ENCODE results near the gene JARID2.
A peak's percentile ranks its signal among the peaks of the same experiment; 100 is the strongest.

JARID2 gene

DNA sequence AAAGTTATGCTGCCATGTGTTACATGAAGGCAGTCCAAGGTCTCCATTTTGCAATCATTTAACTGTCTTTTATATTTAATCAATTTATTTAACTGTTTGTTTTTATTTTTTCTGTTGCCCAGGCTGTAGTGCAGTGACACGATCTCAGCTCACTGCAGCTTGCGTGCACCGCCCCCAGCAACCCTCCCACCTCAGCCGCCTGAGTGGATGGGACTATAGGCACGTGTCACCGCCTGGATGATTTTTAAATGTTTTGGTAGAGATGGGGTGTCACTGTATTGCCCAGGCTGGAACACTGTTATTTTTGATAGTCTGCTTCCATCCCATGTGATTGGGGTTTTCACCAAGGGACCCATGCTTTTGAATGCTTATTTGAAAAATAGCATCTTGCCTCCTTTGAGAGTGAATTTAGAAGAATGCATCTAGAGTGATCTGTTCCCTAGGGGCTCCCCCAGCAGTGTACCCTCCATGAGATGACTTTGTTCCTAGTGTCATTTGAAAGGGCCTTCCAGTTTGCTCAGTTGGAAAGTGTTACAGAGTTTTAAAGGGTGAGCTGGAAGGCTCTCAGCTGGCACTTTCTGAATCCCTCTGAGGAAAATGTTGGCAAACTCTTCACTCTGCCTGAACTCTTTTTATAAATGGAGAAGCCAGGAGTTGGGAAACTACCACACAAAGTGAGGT, 143.4 kb downstream of the JARID2 start:
- no peak overlapping the region for H3K4me3 Mint-ChIP-seq

DNA sequence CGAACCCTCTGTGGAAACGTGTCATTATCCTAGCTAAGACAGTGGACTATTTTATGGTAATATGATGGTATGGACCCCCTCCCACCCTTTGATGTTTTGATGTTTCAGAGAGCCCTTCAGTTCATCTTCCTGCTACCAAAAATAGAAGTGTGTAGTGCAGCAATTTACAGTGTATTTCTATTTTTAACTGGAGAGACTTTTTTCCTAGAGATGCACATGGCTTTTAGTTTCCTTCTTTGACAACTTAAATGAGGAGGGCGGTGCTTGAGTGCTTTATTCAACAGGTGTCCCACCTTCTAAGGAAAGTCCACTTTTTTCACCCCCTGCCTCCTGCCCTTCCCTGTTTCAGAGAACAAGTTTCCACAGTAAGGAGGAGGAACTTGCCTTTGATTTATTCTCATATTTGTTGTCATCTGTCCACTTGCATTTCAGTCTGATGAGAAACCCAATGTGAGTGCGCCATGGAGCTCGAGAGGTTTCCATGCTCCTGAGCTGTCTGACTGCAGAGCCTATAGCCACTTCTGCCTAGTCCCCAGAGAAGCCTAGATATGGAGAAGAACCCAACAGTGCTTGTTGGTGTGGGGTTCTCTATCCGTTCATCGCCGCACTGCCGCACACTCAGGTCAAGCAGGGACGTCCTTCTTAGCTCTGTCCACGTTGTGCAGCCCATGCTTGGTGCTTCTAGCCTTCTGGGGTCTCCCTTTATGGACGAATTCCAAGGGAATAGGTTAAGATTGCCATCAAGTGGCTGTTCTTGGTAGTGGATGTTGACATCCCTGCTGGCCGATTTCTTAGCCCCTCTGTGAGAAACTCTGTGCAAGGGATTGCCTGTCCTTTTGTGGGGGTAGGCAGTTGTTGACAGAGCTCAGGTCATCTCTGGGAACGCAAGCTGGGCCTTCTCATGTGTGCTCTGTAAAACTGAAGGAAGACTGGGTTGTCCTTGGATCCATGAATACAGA, 144.2 kb downstream of the JARID2 start:
- ATAC-seq (replicated peaks) = no peak
- Mint-ChIP-seq H3K36me3 (ENCODE audit: insufficient read depth) (peaks cover 5% of the 10 kb centered on the region), H3K27ac (no peak overlapping the region), H3K4me1 (ENCODE audit: low read depth in 2 of 2) (peaks cover 47 to 64% of the 10 kb centered on the region in 2 donors), H3K27me3 (no peaks in the 10 kb centered on the region), H3K4me3 (no peak overlapping the region), H3K9me3 (no peaks in the 10 kb centered on the region)
- DNase-seq = peak in 1 of 3 experiments; percentile 15

More for the DNA sequence above, 143.4 kb downstream of the JARID2 start:
- Mint-ChIP-seq H3K9me3 (no peaks in the 10 kb centered on the region), H3K36me3 (ENCODE audit: insufficient read depth) (peaks cover 2% of the 10 kb centered on the region), H3K27ac (peak overlapping the region in 1 of 2 donors; percentile 36), H3K27me3 (no peaks in the 10 kb centered on the region), H3K4me1 (ENCODE audit: low read depth in 2 of 2) (peaks cover 48 to 61% of the 10 kb centered on the region in 2 donors)
- no peak for DNase-seq
- no peak for ATAC-seq (replicated peaks)

- H3K27ac Mint-ChIP-seq = peak overlapping the region; percentile 13 to 78
- DNase-seq (no peak), ATAC-seq (replicated peaks) (no peak)
- no peaks in the 10 kb centered on the region for H3K9me3 Mint-ChIP-seq
- peaks cover 5% of the 10 kb centered on the region for H3K36me3 Mint-ChIP-seq (ENCODE audit: insufficient read depth)
- H3K27me3 Mint-ChIP-seq = no peaks in the 10 kb centered on the region
- peaks cover 41 to 62% of the 10 kb centered on the region in 2 donors for H3K4me1 Mint-ChIP-seq (ENCODE audit: low read depth in 2 of 2)
- no peak overlapping the region for H3K4me3 Mint-ChIP-seq
These were observed 145.6 kb downstream of the JARID2 start for GRCh38 chr6:15391500-15391899.

- Mint-ChIP-seq H3K36me3 (ENCODE audit: insufficient read depth) (peaks cover 5% of the 10 kb centered on the region), H3K4me3 (no peak overlapping the region), H3K4me1 (ENCODE audit: low read depth in 2 of 2) (peaks cover 35 to 57% of the 10 kb centered on the region in 2 donors), H3K27me3 (no peaks in the 10 kb centered on the region), H3K27ac (peak overlapping the region in 1 of 2 donors; percentile 78), H3K9me3 (no peaks in the 10 kb centered on the region)
- ATAC-seq (replicated peaks) (no peak), DNase-seq (no peak)
These were observed 146.3 kb downstream of the JARID2 start for GRCh38 chr6:15392182-15392581.

DNA sequence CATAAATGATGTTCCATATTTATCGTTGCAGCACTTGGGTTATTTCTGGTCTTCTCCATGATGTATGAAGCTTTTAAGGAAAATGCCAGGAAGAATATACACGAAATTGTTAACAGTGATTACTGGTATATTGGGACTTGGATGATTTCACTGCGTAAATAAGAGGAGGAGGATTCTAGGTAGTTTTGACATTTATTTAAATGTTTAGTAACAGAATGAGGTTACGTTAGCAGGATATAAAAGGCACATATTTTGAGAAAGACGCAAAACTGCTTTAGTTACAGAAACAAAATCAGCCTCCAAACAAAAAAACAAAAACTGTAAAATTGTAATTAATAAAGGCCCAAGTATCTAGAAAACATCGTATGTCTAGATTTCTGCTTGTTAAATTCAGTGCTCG, 147.7 kb downstream of the JARID2 start:
- DNase-seq = no peak
- no peak overlapping the region for H3K4me3 Mint-ChIP-seq
- H3K4me1 Mint-ChIP-seq (ENCODE audit: low read depth in 2 of 2) = peaks cover 31 to 58% of the 10 kb centered on the region in 2 donors
- no peaks in the 10 kb centered on the region for H3K27me3 Mint-ChIP-seq
- ATAC-seq (replicated peaks) = no peak
- no peak overlapping the region for H3K27ac Mint-ChIP-seq
- peaks cover 5% of the 10 kb centered on the region for H3K36me3 Mint-ChIP-seq (ENCODE audit: insufficient read depth)
- no peaks in the 10 kb centered on the region for H3K9me3 Mint-ChIP-seq

DNA sequence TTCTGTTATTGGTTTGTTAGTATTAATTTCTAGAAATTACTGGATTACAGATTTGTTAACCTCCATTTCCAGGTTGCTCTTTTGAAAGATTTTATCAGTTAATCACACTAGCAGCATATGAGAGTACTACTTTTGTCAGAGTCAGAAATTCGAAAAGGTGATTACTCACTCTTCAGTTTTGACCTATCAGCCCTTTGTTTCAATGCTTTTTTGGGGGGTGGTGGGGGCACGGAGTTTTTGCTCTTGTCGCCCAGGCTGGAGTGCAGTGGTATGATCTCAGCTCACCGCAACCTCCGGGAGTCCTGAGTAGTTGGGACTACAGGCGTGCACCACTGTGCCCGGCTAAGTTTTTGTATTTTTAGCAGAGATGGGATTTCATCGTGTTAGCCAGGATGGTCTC, 149.2 kb downstream of the JARID2 start:
- DNase-seq (no peak), ATAC-seq (replicated peaks) (no peak)
- Mint-ChIP-seq H3K27me3 (no peaks in the 10 kb centered on the region), H3K4me3 (no peak overlapping the region), H3K27ac (no peak overlapping the region), H3K36me3 (ENCODE audit: insufficient read depth) (peaks cover 8% of the 10 kb centered on the region), H3K9me3 (no peaks in the 10 kb centered on the region), H3K4me1 (ENCODE audit: low read depth in 2 of 2) (peaks cover 36 to 59% of the 10 kb centered on the region in 2 donors)

DNA sequence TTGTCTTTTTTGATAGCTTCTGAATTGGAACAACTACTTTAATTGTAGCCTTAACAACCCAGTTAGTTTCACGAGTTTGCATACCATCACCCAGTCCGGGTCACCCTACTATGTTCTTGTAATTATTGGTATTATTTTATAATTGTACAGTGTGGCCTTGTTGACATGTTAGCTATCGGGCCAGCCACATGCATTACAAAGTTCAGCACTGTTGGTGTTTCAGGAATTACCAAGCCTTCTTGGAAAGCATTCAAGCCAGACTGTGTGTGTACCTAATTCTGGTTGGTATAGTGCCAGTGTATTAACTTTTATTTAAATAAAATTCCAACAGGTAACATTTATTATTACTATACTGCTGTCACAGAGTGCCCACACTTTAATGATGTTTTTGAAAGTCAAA, 150.9 kb downstream of the JARID2 start:
- ATAC-seq (replicated peaks) (no peak), DNase-seq (no peak)
- Mint-ChIP-seq H3K9me3 (no peaks in the 10 kb centered on the region), H3K27ac (no peak overlapping the region), H3K4me1 (ENCODE audit: low read depth in 2 of 2) (peaks cover 34 to 56% of the 10 kb centered on the region in 2 donors), H3K27me3 (no peaks in the 10 kb centered on the region), H3K4me3 (no peak overlapping the region), H3K36me3 (ENCODE audit: insufficient read depth) (peaks cover 8% of the 10 kb centered on the region)

DNA sequence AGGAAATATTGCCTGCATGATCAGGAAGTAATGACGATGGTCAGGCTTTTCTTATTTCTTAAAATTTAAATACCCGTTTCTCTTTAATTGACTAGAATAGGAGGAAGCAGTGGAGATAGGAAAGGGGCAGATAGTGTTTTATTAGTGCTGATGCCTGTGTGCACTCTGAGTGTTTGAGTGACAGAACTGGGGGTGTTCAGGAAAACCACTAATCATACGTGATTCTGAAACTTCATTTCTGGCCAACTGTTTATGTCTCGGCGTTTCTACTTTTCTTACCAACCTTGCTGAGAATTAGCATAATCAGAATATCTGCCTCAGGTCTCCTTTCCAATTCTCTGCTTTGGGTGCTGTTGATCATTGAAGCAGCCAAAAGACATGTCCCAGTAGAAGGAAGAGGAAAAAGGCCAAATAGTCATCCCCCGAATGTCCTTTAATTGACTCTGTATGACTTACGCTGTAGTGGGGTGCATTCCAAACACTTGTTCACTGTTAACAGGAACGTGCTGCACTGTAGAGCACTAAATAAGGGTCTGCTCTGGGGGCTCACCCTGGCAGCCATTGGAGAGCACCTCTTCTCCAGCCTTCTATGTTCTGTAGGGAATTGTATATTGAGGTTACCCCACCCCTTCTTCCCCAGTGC, 152.9 kb downstream of the JARID2 start:
- Mint-ChIP-seq H3K4me3 (peak overlapping the region; percentile 49 to 64), H3K9me3 (no peaks in the 10 kb centered on the region), H3K36me3 (ENCODE audit: insufficient read depth) (peaks cover 8% of the 10 kb centered on the region), H3K27ac (peak overlapping the region; percentile 32 to 81), H3K4me1 (ENCODE audit: low read depth in 2 of 2) (peaks cover 44 to 66% of the 10 kb centered on the region in 2 donors), H3K27me3 (no peaks in the 10 kb centered on the region)
- peak; percentile 47 for ATAC-seq (replicated peaks)
- DNase-seq = no peak

DNA sequence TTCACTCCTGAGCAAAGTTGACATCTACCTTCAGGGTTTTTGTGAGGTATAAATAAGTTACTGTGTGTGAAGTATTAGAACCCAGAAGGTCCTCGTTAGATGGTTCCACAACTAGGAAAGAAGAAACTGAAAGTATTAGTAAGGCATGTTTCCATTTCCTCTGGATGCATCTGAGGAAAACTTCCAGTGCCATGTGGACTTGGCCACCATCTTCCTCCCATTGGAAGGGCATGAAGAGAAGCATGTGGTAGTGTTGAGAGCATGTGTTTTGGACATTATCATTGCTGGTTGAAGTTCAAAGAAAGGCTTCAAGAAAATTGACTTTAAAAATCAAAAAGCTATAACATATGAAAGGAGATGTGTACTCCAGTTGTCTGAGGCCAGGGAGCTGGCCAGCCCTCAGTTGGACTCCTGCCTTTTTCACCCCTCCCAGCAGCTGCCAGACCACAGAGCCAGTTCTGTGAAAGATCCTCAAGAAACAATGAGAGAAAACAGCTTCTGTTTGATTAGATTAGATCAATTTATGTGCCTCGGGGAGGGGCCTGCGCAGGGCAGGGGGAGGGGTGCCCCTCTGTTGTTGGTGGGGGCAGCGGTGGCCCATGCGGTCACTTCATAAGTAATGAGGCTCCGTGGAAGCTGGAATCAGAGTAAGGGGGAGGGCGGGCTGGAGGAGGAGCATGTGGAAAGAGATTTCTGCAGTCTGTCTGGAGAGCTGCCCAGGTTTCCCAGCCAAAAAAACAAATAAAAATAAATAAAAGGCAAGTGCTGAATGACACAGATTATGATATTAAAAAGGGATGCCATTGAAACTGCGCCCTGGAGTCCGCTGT, 154.0 kb downstream of the JARID2 start:
- peaks cover 49 to 68% of the 10 kb centered on the region in 2 donors for H3K4me1 Mint-ChIP-seq (ENCODE audit: low read depth in 2 of 2)
- no peak for ATAC-seq (replicated peaks)
- H3K36me3 Mint-ChIP-seq (ENCODE audit: insufficient read depth) = peaks cover 3% of the 10 kb centered on the region
- peak overlapping the region in 1 of 2 donors; percentile 20 for H3K4me3 Mint-ChIP-seq
- no peaks in the 10 kb centered on the region for H3K9me3 Mint-ChIP-seq
- H3K27me3 Mint-ChIP-seq = no peaks in the 10 kb centered on the region
- DNase-seq = no peak
- H3K27ac Mint-ChIP-seq = peak overlapping the region; percentile 32 to 81

GRCh38 chr6:15400572-15401004, 154.7 kb downstream of the JARID2 start:
- Mint-ChIP-seq H3K27me3 (no peaks in the 10 kb centered on the region), H3K4me1 (ENCODE audit: low read depth in 2 of 2) (peaks cover 54 to 65% of the 10 kb centered on the region in 2 donors), H3K36me3 (ENCODE audit: insufficient read depth) (peaks cover 3% of the 10 kb centered on the region), H3K4me3 (peak overlapping the region; percentile 20 to 66), H3K27ac (peak overlapping the region; percentile 19 to 32), H3K9me3 (no peaks in the 10 kb centered on the region)
- DNase-seq (no peak), ATAC-seq (replicated peaks) (no peak)

- Mint-ChIP-seq H3K27ac (peak overlapping the region; percentile 32 to 77), H3K9me3 (no peaks in the 10 kb centered on the region), H3K27me3 (no peaks in the 10 kb centered on the region), H3K36me3 (ENCODE audit: insufficient read depth) (peaks cover 3% of the 10 kb centered on the region), H3K4me3 (peak overlapping the region in 1 of 2 donors; percentile 66), H3K4me1 (ENCODE audit: low read depth in 2 of 2) (peaks cover 57 to 71% of the 10 kb centered on the region in 2 donors)
- ATAC-seq (replicated peaks) = no peak
- DNase-seq = no peak
These were observed 155.3 kb downstream of the JARID2 start for GRCh38 chr6:15401120-15401519.

- peak overlapping the region; percentile 32 to 77 for H3K27ac Mint-ChIP-seq
These were observed 155.9 kb downstream of the JARID2 start for GRCh38 chr6:15401769-15402250.

More at GRCh38 chr6:15401769-15402250, 155.9 kb downstream of the JARID2 start:
- Mint-ChIP-seq H3K9me3 (no peaks in the 10 kb centered on the region), H3K4me3 (no peak overlapping the region), H3K27me3 (no peaks in the 10 kb centered on the region), H3K36me3 (ENCODE audit: insufficient read depth) (peaks cover 3% of the 10 kb centered on the region), H3K4me1 (ENCODE audit: low read depth in 2 of 2) (peaks cover 59 to 72% of the 10 kb centered on the region in 2 donors)
- no peak for DNase-seq
- ATAC-seq (replicated peaks) = no peak
